GM12892 (cell line): ENCODE results near the gene TTC38.

Source experiments
- POLR2A ChIP-seq: IDR thresholded peaks from 2 replicates; pipeline ENCODE4 v1.6.1; 2011; ENCODE audit warnings: low read depth, low read length, control low read depth
- TAF1 ChIP-seq: IDR thresholded peaks from 2 replicates; pipeline ENCODE4 v1.6.1; 2011; ENCODE audit warnings: low read depth, mild to moderate bottlenecking, control low read depth, low read length, borderline replicate concordance

DNA sequence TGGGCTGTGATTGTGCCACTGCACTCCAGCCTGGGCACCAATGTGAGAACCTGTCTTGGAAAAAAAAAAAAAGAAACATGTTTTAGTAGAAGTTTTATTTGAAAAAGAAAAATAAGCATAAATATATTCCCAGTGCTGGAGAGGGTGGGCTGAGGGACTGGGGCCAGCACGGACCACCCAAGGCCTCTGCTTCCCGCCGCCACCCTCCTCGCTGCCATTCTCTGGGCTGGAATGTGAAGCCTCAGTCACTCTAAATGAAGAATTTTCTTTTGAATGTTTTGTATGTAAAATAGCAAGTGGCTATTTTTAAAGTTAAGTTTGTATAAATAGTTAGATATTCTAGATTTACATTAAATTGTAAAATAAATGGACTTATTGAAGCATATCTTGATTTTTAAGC, 62.6 kb downstream of the TTC38 start:
- TF ChIP-seq POLR2A, result no peak
- no peak for TF ChIP-seq TAF1
